ENCODE results near the gene PRDM2. TPM values are rescaled to one million over a fixed set of nuclear protein-coding genes. Genes with fewer than 3 reads are reported as not detected.

PRDM2 gene
- total and polyA plus RNA-seq, 2 donors: 19.4 to 25.5 TPM

GRCh38 chr1:13733711-13734110 lies 33.7 kb downstream of the PRDM2 start:
- Histone ChIP-seq H3K4me1 (ENCODE audit: control insufficient read depth in 2 of 2, insufficient read depth in 2 of 2, low read length in 2 of 2) (peaks cover 24 to 32% of the 10 kb centered on the region in 2 donors), H3K27me3 (ENCODE audit: control insufficient read depth in 2 of 2, insufficient read depth in 1 of 2, low read length in 1 of 2) (no peaks in the 10 kb centered on the region), H3K9me3 (ENCODE audit: control insufficient read depth in 2 of 2, insufficient read depth in 1 of 2, low read length in 1 of 2) (no peaks in the 10 kb centered on the region), H3K4me3 (ENCODE audit: low read length in 2 of 2) (no peak overlapping the region), H3K36me3 (ENCODE audit: control insufficient read depth in 2 of 2, insufficient read depth in 2 of 2, low read length in 1 of 2) (no peaks in the 10 kb centered on the region), H3K27ac (ENCODE audit: low read depth in 1 of 2, low read length in 1 of 2) (peak overlapping the region; percentile 85)
- 100% methylated on average over 1 of the region's 1 CpG for WGBS
- DNase-seq (ENCODE audit: low read depth in 6 of 9, low spot score in 9 of 9): no peak

- Histone ChIP-seq H3K9me3 (ENCODE audit: control insufficient read depth in 2 of 2, insufficient read depth in 1 of 2, low read length in 1 of 2) (no peaks in the 10 kb centered on the region), H3K4me3 (ENCODE audit: low read length in 2 of 2) (no peak overlapping the region), H3K36me3 (ENCODE audit: control insufficient read depth in 2 of 2, insufficient read depth in 2 of 2, low read length in 1 of 2) (peaks cover 0 to 3% of the 10 kb centered on the region in 2 donors), H3K27ac (ENCODE audit: low read depth in 1 of 2, low read length in 1 of 2) (no peak overlapping the region), H3K4me1 (ENCODE audit: control insufficient read depth in 2 of 2, insufficient read depth in 2 of 2, low read length in 2 of 2) (peaks cover 22 to 25% of the 10 kb centered on the region in 2 donors), H3K27me3 (ENCODE audit: control insufficient read depth in 2 of 2, insufficient read depth in 1 of 2, low read length in 1 of 2) (no peaks in the 10 kb centered on the region)
- DNase-seq (ENCODE audit: low read depth in 6 of 9, low spot score in 9 of 9): no peak
- 98% methylated on average over 11 of the region's 11 CpGs for WGBS
These were observed 35.4 kb downstream of the PRDM2 start for GRCh38 chr1:13735168-13735930.

DNA sequence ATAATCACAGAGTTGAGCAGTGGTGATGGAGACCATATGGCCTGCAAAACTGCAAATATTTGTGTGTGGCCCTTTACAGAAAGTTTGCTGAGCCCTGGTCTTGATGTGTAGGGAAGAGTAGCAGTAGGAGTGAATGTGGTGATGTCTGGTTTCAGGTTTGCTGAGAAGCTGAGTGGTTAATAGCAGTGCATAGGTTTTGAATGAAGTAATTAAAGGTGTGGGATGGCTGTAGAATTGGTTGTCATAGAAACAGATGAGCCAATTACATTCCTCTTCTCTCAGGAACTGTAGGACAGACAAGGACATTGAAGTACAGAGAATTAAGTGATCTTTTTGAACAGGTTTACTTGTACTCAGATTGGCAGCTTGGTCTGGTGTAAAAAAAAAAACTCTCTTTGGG lies 37.4 kb downstream of the PRDM2 start:
- Histone ChIP-seq H3K27me3 (ENCODE audit: control insufficient read depth in 2 of 2, insufficient read depth in 1 of 2, low read length in 1 of 2) (no peaks in the 10 kb centered on the region), H3K36me3 (ENCODE audit: control insufficient read depth in 2 of 2, insufficient read depth in 2 of 2, low read length in 1 of 2) (peaks cover 3% of the 10 kb centered on the region in 2 donors), H3K4me1 (ENCODE audit: control insufficient read depth in 2 of 2, insufficient read depth in 2 of 2, low read length in 2 of 2) (peaks cover 8 to 9% of the 10 kb centered on the region in 2 donors), H3K27ac (ENCODE audit: low read depth in 1 of 2, low read length in 1 of 2) (no peak overlapping the region), H3K9me3 (ENCODE audit: control insufficient read depth in 2 of 2, insufficient read depth in 1 of 2, low read length in 1 of 2) (no peaks in the 10 kb centered on the region), H3K4me3 (ENCODE audit: low read length in 2 of 2) (no peak overlapping the region)
- no peak for DNase-seq (ENCODE audit: low read depth in 6 of 9, low spot score in 9 of 9)

- 99% methylated on average over 3 of the region's 3 CpGs for WGBS
- Histone ChIP-seq H3K4me1 (ENCODE audit: control insufficient read depth in 2 of 2, insufficient read depth in 2 of 2, low read length in 2 of 2) (peaks cover 3 to 5% of the 10 kb centered on the region in 2 donors), H3K27ac (ENCODE audit: low read depth in 1 of 2, low read length in 1 of 2) (no peak overlapping the region), H3K9me3 (ENCODE audit: control insufficient read depth in 2 of 2, insufficient read depth in 1 of 2, low read length in 1 of 2) (no peaks in the 10 kb centered on the region), H3K36me3 (ENCODE audit: control insufficient read depth in 2 of 2, insufficient read depth in 2 of 2, low read length in 1 of 2) (peaks cover 0 to 3% of the 10 kb centered on the region in 2 donors), H3K27me3 (ENCODE audit: control insufficient read depth in 2 of 2, insufficient read depth in 1 of 2, low read length in 1 of 2) (no peaks in the 10 kb centered on the region), H3K4me3 (ENCODE audit: low read length in 2 of 2) (no peak overlapping the region)
- DNase-seq (ENCODE audit: low read depth in 6 of 9, low spot score in 9 of 9): no peak
These were observed 46.4 kb downstream of the PRDM2 start for GRCh38 chr1:13746342-13746741.

- DNase-seq (ENCODE audit: low read depth in 6 of 9, low spot score in 9 of 9): peak; percentile 85 to 98 (median 95)
- Histone ChIP-seq H3K4me3 (ENCODE audit: low read length in 2 of 2) (peak overlapping the region; percentile 62 to 97), H3K27ac (ENCODE audit: low read depth in 1 of 2, low read length in 1 of 2) (peak overlapping the region; percentile 89 to 96), H3K36me3 (ENCODE audit: control insufficient read depth in 2 of 2, insufficient read depth in 2 of 2, low read length in 1 of 2) (peaks cover 0 to 8% of the 10 kb centered on the region in 2 donors), H3K27me3 (ENCODE audit: control insufficient read depth in 2 of 2, insufficient read depth in 1 of 2, low read length in 1 of 2) (no peaks in the 10 kb centered on the region), H3K9me3 (ENCODE audit: control insufficient read depth in 2 of 2, insufficient read depth in 1 of 2, low read length in 1 of 2) (no peaks in the 10 kb centered on the region), H3K4me1 (ENCODE audit: control insufficient read depth in 2 of 2, insufficient read depth in 2 of 2, low read length in 2 of 2) (peaks cover 3 to 5% of the 10 kb centered on the region in 2 donors)
- 2% methylated on average over 83 of the region's 83 CpGs for WGBS
These were observed 48.9 kb downstream of the PRDM2 start for GRCh38 chr1:13748610-13749505.

GRCh38 chr1:13749543-13750341 lies 49.8 kb downstream of the PRDM2 start:
- H3K27ac ChIP-seq (ENCODE audit: low read depth in 1 of 2, low read length in 1 of 2): peak overlapping the region; percentile 64 to 96
- no peaks in the 10 kb centered on the region for H3K9me3 ChIP-seq (ENCODE audit: control insufficient read depth in 2 of 2, insufficient read depth in 1 of 2, low read length in 1 of 2)
- peaks cover 3 to 5% of the 10 kb centered on the region in 2 donors for H3K4me1 ChIP-seq (ENCODE audit: control insufficient read depth in 2 of 2, insufficient read depth in 2 of 2, low read length in 2 of 2)
- WGBS: under 1% methylated on average over 81 of the region's 81 CpGs
- H3K27me3 ChIP-seq (ENCODE audit: control insufficient read depth in 2 of 2, insufficient read depth in 1 of 2, low read length in 1 of 2): no peaks in the 10 kb centered on the region
- peaks cover 4 to 10% of the 10 kb centered on the region in 2 donors for H3K36me3 ChIP-seq (ENCODE audit: control insufficient read depth in 2 of 2, insufficient read depth in 2 of 2, low read length in 1 of 2)
- DNase-seq (ENCODE audit: low read depth in 6 of 9, low spot score in 9 of 9): peak in 4 of 9 donors; percentile 39 to 61 (median 43)
- H3K4me3 ChIP-seq (ENCODE audit: low read length in 2 of 2): peak overlapping the region; percentile 66 to 97

- peaks cover 4 to 12% of the 10 kb centered on the region in 2 donors for H3K36me3 ChIP-seq (ENCODE audit: control insufficient read depth in 2 of 2, insufficient read depth in 2 of 2, low read length in 1 of 2)
- WGBS: 92% methylated on average over 5 of the region's 5 CpGs
- H3K9me3 ChIP-seq (ENCODE audit: control insufficient read depth in 2 of 2, insufficient read depth in 1 of 2, low read length in 1 of 2): no peaks in the 10 kb centered on the region
- no peak overlapping the region for H3K27ac ChIP-seq (ENCODE audit: low read depth in 1 of 2, low read length in 1 of 2)
- H3K4me1 ChIP-seq (ENCODE audit: control insufficient read depth in 2 of 2, insufficient read depth in 2 of 2, low read length in 2 of 2): peaks cover 3 to 5% of the 10 kb centered on the region in 2 donors
- H3K27me3 ChIP-seq (ENCODE audit: control insufficient read depth in 2 of 2, insufficient read depth in 1 of 2, low read length in 1 of 2): no peaks in the 10 kb centered on the region
- DNase-seq (ENCODE audit: low read depth in 6 of 9, low spot score in 9 of 9): no peak
- H3K4me3 ChIP-seq (ENCODE audit: low read length in 2 of 2): no peak overlapping the region
These were observed 51.5 kb downstream of the PRDM2 start for GRCh38 chr1:13751458-13751871.

DNA sequence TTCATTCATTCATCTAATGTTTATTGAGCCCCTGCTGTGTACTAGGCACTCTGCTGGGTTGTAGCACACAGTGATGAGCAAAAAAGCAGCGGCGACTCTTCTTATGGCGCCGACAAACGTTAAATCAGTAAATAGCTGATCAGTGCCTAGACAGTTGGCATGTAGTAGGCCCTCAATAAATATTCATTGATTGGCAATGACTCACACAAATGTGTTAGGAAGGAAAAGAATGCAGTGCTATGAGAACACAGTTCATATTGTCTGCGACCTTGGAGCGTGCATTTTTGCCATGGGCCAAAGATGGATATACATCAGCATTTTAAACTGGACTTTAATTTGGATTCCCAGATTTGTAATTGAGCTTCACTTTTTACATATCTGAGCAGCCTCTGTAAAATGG lies 52.0 kb downstream of the PRDM2 start:
- Histone ChIP-seq H3K4me1 (ENCODE audit: control insufficient read depth in 2 of 2, insufficient read depth in 2 of 2, low read length in 2 of 2) (peaks cover 3 to 5% of the 10 kb centered on the region in 2 donors), H3K9me3 (ENCODE audit: control insufficient read depth in 2 of 2, insufficient read depth in 1 of 2, low read length in 1 of 2) (no peaks in the 10 kb centered on the region), H3K36me3 (ENCODE audit: control insufficient read depth in 2 of 2, insufficient read depth in 2 of 2, low read length in 1 of 2) (peaks cover 4 to 12% of the 10 kb centered on the region in 2 donors), H3K27me3 (ENCODE audit: control insufficient read depth in 2 of 2, insufficient read depth in 1 of 2, low read length in 1 of 2) (no peaks in the 10 kb centered on the region), H3K4me3 (ENCODE audit: low read length in 2 of 2) (no peak overlapping the region), H3K27ac (ENCODE audit: low read depth in 1 of 2, low read length in 1 of 2) (no peak overlapping the region)
- no peak for DNase-seq (ENCODE audit: low read depth in 6 of 9, low spot score in 9 of 9)
- WGBS: 98% methylated on average over 7 of the region's 7 CpGs
